Thoracic aorta (tissue), 2 donors: Measurements from ENCODE around the gene PFKFB2. TPM values are rescaled to one million over a fixed set of nuclear protein-coding genes. Genes with fewer than 3 reads are reported as not detected.

Experiments
- ATAC-seq: fragments of 150-250 bp; one replicate; pipeline ENCODE4 v1.8.0; 2017; ENCODE audit warnings: low read depth; ENCODE audit not compliant: insufficient number of reproducible peaks, low FRiP score
- DNase-seq: peaks from one replicate; pipeline ENCODE4 v3.0.0-alpha.2; 2020; ENCODE audit warnings: low spot score
- H3K27ac ChIP-seq, 2 donors: fragments of 200-600 bp; sonication (generic); 1 replicate in 1 of 2; 2 replicates in 1 of 2; pipeline ENCODE4 v1.5.1; 2016; ENCODE audit warnings: mild to moderate bottlenecking in 2 of 2, moderate library complexity in 2 of 2
- H3K27me3 ChIP-seq: fragments of 200-600 bp; sonication (generic); replicated peaks from 2 replicates; pipeline ENCODE4 v1.6.0; 2016; ENCODE audit warnings: mild to moderate bottlenecking; ENCODE audit not compliant: insufficient read depth
- H3K36me3 ChIP-seq: fragments of 200-600 bp; sonication (generic); one replicate; pipeline ENCODE4 v1.5.1; 2016
- H3K4me1 ChIP-seq, 2 donors: fragments of 200-600 bp; sonication (generic); 1 replicate in 1 of 2; 2 replicates in 1 of 2; pipeline versions ENCODE4 v1.5.1 to v1.6.0; 2016; ENCODE audit warnings: low read depth in 2 of 2, mild to moderate bottlenecking in 1 of 2; ENCODE audit not compliant: control insufficient read depth in 1 of 2
- H3K4me3 ChIP-seq: fragments of 200-600 bp; sonication (generic); 2 replicates; pipeline ENCODE4 v1.5.1; 2016; ENCODE audit warnings: mild to moderate bottlenecking
- H3K9me3 ChIP-seq: fragments of 200-600 bp; sonication (generic); 2 replicates; pipeline ENCODE4 v1.5.1; 2016
- total RNA-seq, 2 donors: library from RNA; depleted of rRNA; stranded (reverse); fragments of >200 nt; gene quantifications; one replicate each; pipeline versions ENCODE4 v1.1.0 to v1.2.3, GENCODE V29; 2016
- TF ChIP-seq, protein P1 (sequence below): fragments of 200-600 bp; sonication (generic); IDR thresholded peaks from one replicate; pipeline ENCODE4 v1.5.1; 2019; ENCODE audit warnings: antibody characterized with exemption

The PFKFB2 gene
- total RNA-seq, 2 donors from 2014 or later: 6.4 to 8.5 TPM

DNA sequence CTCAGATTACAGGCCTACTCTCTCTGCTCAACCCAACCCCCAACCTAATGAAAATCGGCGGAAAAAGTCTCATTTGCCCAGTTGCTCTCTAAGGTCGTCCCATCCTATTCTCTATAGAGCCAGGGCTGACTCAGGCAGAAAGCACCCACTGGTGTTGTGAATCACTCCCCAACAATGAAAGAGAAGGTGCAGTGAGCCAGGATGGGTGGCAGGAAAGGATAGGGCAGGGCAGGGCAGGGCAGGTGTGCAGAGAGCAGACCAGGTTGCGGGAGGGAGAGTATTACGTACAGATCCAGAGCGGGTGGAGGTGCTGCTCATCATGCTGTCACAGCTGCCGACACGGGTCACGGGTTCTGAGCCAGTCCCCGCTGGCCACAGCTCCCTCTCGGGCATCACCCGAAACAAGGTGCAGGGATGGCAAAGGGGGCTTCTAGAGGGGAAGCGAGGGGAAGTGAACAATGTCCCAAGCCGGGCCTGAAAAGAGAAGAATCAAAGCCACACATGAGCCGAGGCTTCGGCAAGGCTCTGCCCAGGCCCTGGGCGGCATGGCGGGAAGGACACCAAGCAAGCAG, 25.8 kb upstream of the PFKFB2 start:
- no peaks in the 10 kb centered on the region for H3K36me3 ChIP-seq
- no peak for DNase-seq
- H3K27me3 ChIP-seq: no peaks in the 10 kb centered on the region
- H3K4me3 ChIP-seq: no peak overlapping the region
- peaks cover 17 to 28% of the 10 kb centered on the region in 2 donors for H3K4me1 ChIP-seq
- no peak overlapping the region for H3K27ac ChIP-seq
- no peaks in the 10 kb centered on the region for H3K9me3 ChIP-seq
- no peak for ATAC-seq
- TF ChIP-seq, protein P1, sequence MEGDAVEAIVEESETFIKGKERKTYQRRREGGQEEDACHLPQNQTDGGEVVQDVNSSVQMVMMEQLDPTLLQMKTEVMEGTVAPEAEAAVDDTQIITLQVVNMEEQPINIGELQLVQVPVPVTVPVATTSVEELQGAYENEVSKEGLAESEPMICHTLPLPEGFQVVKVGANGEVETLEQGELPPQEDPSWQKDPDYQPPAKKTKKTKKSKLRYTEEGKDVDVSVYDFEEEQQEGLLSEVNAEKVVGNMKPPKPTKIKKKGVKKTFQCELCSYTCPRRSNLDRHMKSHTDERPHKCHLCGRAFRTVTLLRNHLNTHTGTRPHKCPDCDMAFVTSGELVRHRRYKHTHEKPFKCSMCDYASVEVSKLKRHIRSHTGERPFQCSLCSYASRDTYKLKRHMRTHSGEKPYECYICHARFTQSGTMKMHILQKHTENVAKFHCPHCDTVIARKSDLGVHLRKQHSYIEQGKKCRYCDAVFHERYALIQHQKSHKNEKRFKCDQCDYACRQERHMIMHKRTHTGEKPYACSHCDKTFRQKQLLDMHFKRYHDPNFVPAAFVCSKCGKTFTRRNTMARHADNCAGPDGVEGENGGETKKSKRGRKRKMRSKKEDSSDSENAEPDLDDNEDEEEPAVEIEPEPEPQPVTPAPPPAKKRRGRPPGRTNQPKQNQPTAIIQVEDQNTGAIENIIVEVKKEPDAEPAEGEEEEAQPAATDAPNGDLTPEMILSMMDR: no peak

- Histone ChIP-seq H3K4me1 (peaks cover 17 to 28% of the 10 kb centered on the region in 2 donors), H3K27ac (no peak overlapping the region), H3K27me3 (no peaks in the 10 kb centered on the region), H3K9me3 (no peaks in the 10 kb centered on the region), H3K4me3 (no peak overlapping the region), H3K36me3 (no peaks in the 10 kb centered on the region)
- ATAC-seq (no peak), DNase-seq (no peak)
- TF ChIP-seq, protein P1: no peak
These were observed 25.2 kb upstream of the PFKFB2 start for GRCh38 chr1:207027921-207028320.

- no peaks in the 10 kb centered on the region for H3K36me3 ChIP-seq
- H3K4me3 ChIP-seq: no peak overlapping the region
- H3K9me3 ChIP-seq: no peaks in the 10 kb centered on the region
- peaks cover 17 to 25% of the 10 kb centered on the region in 2 donors for H3K4me1 ChIP-seq
- ATAC-seq (no peak), DNase-seq (no peak)
- TF ChIP-seq, protein P1: no peak
- H3K27ac ChIP-seq: no peak overlapping the region
- no peaks in the 10 kb centered on the region for H3K27me3 ChIP-seq
These were observed 24.0 kb upstream of the PFKFB2 start for GRCh38 chr1:207028884-207029650.

- no peaks in the 10 kb centered on the region for H3K36me3 ChIP-seq
- TF ChIP-seq, protein P1: no peak
- ATAC-seq (no peak), DNase-seq (no peak)
- no peak overlapping the region for H3K4me3 ChIP-seq
- no peaks in the 10 kb centered on the region for H3K9me3 ChIP-seq
- peaks cover 13 to 18% of the 10 kb centered on the region in 2 donors for H3K4me1 ChIP-seq
- H3K27me3 ChIP-seq: no peaks in the 10 kb centered on the region
- H3K27ac ChIP-seq: no peak overlapping the region
These were observed 23.2 kb upstream of the PFKFB2 start for GRCh38 chr1:207029701-207030521.

DNA sequence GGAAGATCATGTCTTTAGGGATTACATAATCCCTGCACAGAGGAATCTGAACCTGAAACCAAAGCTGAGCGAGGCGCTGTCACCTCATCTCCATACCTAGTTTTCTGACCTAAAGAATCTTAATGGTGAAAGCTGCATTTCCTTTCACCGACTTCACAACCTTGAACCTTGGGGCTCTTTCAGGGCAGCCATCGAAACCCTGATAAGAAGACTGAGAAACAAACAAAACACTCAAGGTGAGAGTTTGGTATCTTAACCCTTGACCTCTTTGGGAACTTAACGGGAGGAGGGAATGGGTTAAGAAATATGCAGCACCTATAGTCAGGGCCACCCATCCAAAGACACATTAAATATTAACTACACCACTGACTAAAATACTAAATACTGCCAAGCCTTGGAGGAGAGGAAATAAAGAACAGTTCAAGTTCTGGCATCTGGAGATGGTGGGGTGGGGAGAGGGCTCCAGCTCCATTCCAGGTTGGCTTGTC, 22.5 kb upstream of the PFKFB2 start:
- Histone ChIP-seq H3K27ac (no peak overlapping the region), H3K4me3 (no peak overlapping the region), H3K36me3 (no peaks in the 10 kb centered on the region), H3K27me3 (no peaks in the 10 kb centered on the region), H3K4me1 (peaks cover 8 to 12% of the 10 kb centered on the region in 2 donors), H3K9me3 (no peaks in the 10 kb centered on the region)
- ATAC-seq: no peak
- DNase-seq: no peak
- TF ChIP-seq, protein P1: no peak
